SU-DHL-6 (cell line): Measurements from ENCODE around the gene MYL12A.
A peak's percentile ranks its signal among the peaks of the same experiment; 100 is the strongest.

ENCODE experiments used
- H2AFZ ChIP-seq: fragments of 200-600 bp; sonication (generic); 2 replicates; pipeline ENCODE4 v1.6.1; 2014; ENCODE audit warnings: low read depth, mild to moderate bottlenecking, moderate library complexity, mixed read lengths, antibody characterized with exemption, low read length; ENCODE audit not compliant: severe bottlenecking
- H3F3A ChIP-seq: fragments of 200-600 bp; shearing (Covaris generic); 2 replicates; pipeline ENCODE4 v1.6.0; 2016; ENCODE audit warnings: antibody characterized with exemption, mild to moderate bottlenecking; ENCODE audit not compliant: insufficient read depth
- H3K27ac ChIP-seq: fragments of 200-600 bp; sonication (generic); 2 replicates; pipeline ENCODE4 v1.5.1; 2016; ENCODE audit warnings: low read depth, mild to moderate bottlenecking, low read length, moderate library complexity, mixed read lengths
- H3K27me3 ChIP-seq: fragments of 200-600 bp; sonication (generic), shearing (Covaris generic); 2 replicates; pipeline ENCODE4 v1.6.0; 2014; ENCODE audit warnings: mild to moderate bottlenecking, low read length
- H3K36me3 ChIP-seq: fragments of 200-600 bp; sonication (generic); 2 replicates; pipeline ENCODE4 v1.6.1; 2014; ENCODE audit warnings: mild to moderate bottlenecking, low read length, mixed read lengths
- H3K4me2 ChIP-seq: fragments of 300-600, 200-600 bp; shearing (Covaris generic), sonication (generic); 2 replicates; pipeline ENCODE4 v1.6.0; 2014; ENCODE audit warnings: low read length, low read depth, mild to moderate bottlenecking; ENCODE audit not compliant: poor library complexity, severe bottlenecking
- H3K4me3 ChIP-seq: fragments of 200-600 bp; sonication (generic); 2 replicates; pipeline ENCODE4 v1.5.1; 2014; ENCODE audit warnings: antibody characterized with exemption, low read length, mild to moderate bottlenecking, mixed read lengths; ENCODE audit not compliant: insufficient read depth, poor library complexity, severe bottlenecking
- H3K79me2 ChIP-seq: fragments of 200-600 bp; sonication (generic); 2 replicates; pipeline ENCODE4 v1.6.1; 2014; ENCODE audit warnings: mild to moderate bottlenecking, low read length, moderate library complexity; ENCODE audit not compliant: insufficient read depth
- H3K9ac ChIP-seq: fragments of 200-600 bp; sonication (generic); 2 replicates; pipeline ENCODE4 v1.7.0; 2014; ENCODE audit warnings: mild to moderate bottlenecking, low read length
- H3K9me2 ChIP-seq: fragments of 200-600 bp; sonication (generic); replicated peaks from 2 replicates; pipeline ENCODE4 v1.6.1; 2014; ENCODE audit warnings: low read length; ENCODE audit not compliant: insufficient read depth
- H3K9me3 ChIP-seq: fragments of 200-600 bp; sonication (generic); 2 replicates; pipeline ENCODE4 v1.6.1; 2014; ENCODE audit warnings: low read length, mixed read lengths; ENCODE audit not compliant: insufficient read depth
- H4K20me1 ChIP-seq: fragments of 200-600 bp; sonication (generic); 2 replicates; pipeline ENCODE4 v1.6.1; 2014; ENCODE audit warnings: low read depth, mild to moderate bottlenecking, antibody characterized with exemption, low read length, moderate library complexity, mixed read lengths
- CTCF ChIP-seq: fragments of 200-600 bp; sonication (generic); IDR thresholded peaks from one replicate; pipeline ENCODE4 v1.5.1; 2017; ENCODE audit warnings: antibody characterized with exemption, mild to moderate bottlenecking, low read length, moderate library complexity; ENCODE audit not compliant: insufficient read depth, poor library complexity, severe bottlenecking
- EZH2phosphoT487 ChIP-seq: fragments of 200-600 bp; sonication (generic), shearing (Covaris generic); conservative IDR thresholded peaks from 2 replicates; pipeline ENCODE4 v1.6.1; 2018; ENCODE audit warnings: mild to moderate bottlenecking, antibody characterized with exemption, low read length, moderate library complexity, mixed read lengths

The MYL12A gene

GRCh38 chr18:3261373-3262233, 14.0 kb downstream of the MYL12A start, which contains the start of gene MYL12B:
MYL12B (plus strand) TSS chr18:3262133; CDS start chr18:3272899, 10,766 bp downstream.
- no peak for TF ChIP-seq CTCF
- TF ChIP-seq EZH2phosphoT487, result no peak
- Histone ChIP-seq H3K4me2 (peak within 1 kb of the TSS; percentile 95), H3K79me2 (peaks cover 46% of the 10 kb centered on the region), H3K4me3 (peak within 1 kb of the TSS; percentile 96), H3K9me3 (no peaks in the 10 kb centered on the region), H3K27ac (peak within 1 kb of the TSS; percentile 75), H2AFZ (peak within 1 kb of the TSS; percentile 85), H3K9me2 (no peaks in the 10 kb centered on the region), H3K36me3 (peaks cover 11% of the 10 kb centered on the region; the same call in 1 of the 2 replicates), H4K20me1 (peaks cover 17% of the 10 kb centered on the region), H3K9ac (peak within 1 kb of the TSS; percentile 78), H3K27me3 (no peaks in the 10 kb centered on the region), H3F3A (peaks cover 25% of the 10 kb centered on the region; the same call in 1 of the 2 replicates)

GRCh38 chr18:3262234-3263131, 14.9 kb downstream of the MYL12A start:
- H3F3A ChIP-seq, result peaks cover 25% of the 10 kb centered on the region; the same call in 1 of the 2 replicates
- peaks cover 55% of the 10 kb centered on the region for H3K79me2 ChIP-seq
- peak overlapping the region; percentile 75 for H3K27ac ChIP-seq
- no peaks in the 10 kb centered on the region for H3K9me3 ChIP-seq
- H4K20me1 ChIP-seq, result peaks cover 21% of the 10 kb centered on the region
- no peaks in the 10 kb centered on the region for H3K9me2 ChIP-seq
- H3K4me2 ChIP-seq, result peak overlapping the region; percentile 95
- TF ChIP-seq CTCF (no peak), EZH2phosphoT487 (no peak)
- H3K4me3 ChIP-seq, result peak overlapping the region; percentile 96
- H3K27me3 ChIP-seq, result no peaks in the 10 kb centered on the region
- peak overlapping the region; percentile 78 for H3K9ac ChIP-seq
- peak overlapping the region; percentile 85 for H2AFZ ChIP-seq
- H3K36me3 ChIP-seq, result 0 out of 2 replicates have a peak, but pooled peaks cover 5% of the 10 kb centered on the region

- Histone ChIP-seq H3K4me2 (peak overlapping the region; percentile 95), H3F3A (peaks cover 20% of the 10 kb centered on the region; the same call in 1 of the 2 replicates), H3K9me3 (no peaks in the 10 kb centered on the region), H3K27me3 (no peaks in the 10 kb centered on the region), H3K36me3 (no peaks in the 10 kb centered on the region), H3K27ac (no peak overlapping the region), H3K79me2 (peaks cover 62% of the 10 kb centered on the region), H2AFZ (no peak overlapping the region), H3K9ac (peak overlapping the region; percentile 78), H3K9me2 (no peaks in the 10 kb centered on the region), H3K4me3 (peak overlapping the region; percentile 96), H4K20me1 (peaks cover 21% of the 10 kb centered on the region)
- TF ChIP-seq EZH2phosphoT487 (no peak), CTCF (no peak)
Measured at GRCh38 chr18:3263132-3263700, 15.6 kb downstream of the MYL12A start.
